ENCODE measurements around the gene RSRC2. TPM values are rescaled to one million over a fixed set of nuclear protein-coding genes. Genes with fewer than 3 reads are reported as not detected.
A peak's percentile ranks its signal among the peaks of the same experiment; 100 is the strongest.
"Not testable (repeated sequence)": the region's sequence is repeated elsewhere in the genome, so short reads cannot be mapped to it uniquely, and the experiment has no call there.

Gene RSRC2
- total RNA-seq (2014; rRNA removed) (87.3 and 105 TPM in 2 replicates), Bru-seq, nascent RNA (percentile 98 among the genes with signal in this experiment), BruChase-seq, experiment 1, labeled RNA remaining after a 6-hour chase (percentile 97 among the genes with signal in this experiment), BruChase-seq, experiment 2, labeled RNA remaining after a 2-hour chase (percentile 97 among the genes with signal in this experiment)
- long read RNA-seq, transcript RSRC2-201 (10 exons, 3,520 nt), result major isoform, 31 of 122 reads
- long read RNA-seq, partial matches to known transcripts, result 28 of 122 reads
- long read RNA-seq, other reads (novel, unspliced or antisense), result 61 of 122 reads

- DNase-seq, result peak; percentile 100
- Histone ChIP-seq H3K27me3 (ENCODE audit: low read length) (no peaks in the 10 kb centered on the region), H3K9me2 (replicated peaks; ENCODE audit: low read length) (no peaks in the 10 kb centered on the region), H3F3A (ENCODE audit: low read length, unreplicated experiment) (no peaks in the 10 kb centered on the region), H3K9me3 (ENCODE audit: low read length) (no peaks in the 10 kb centered on the region), H3K27ac (ENCODE audit: low read length) (peak within 1 kb of the TSS; percentile 86), H3K9ac (ENCODE audit: low read length) (peak within 1 kb of the TSS; percentile 95), H3K4me2 (ENCODE audit: low read length) (peak within 1 kb of the TSS; percentile 92), H2AFZ (ENCODE audit: low read length) (peak within 1 kb of the TSS; percentile 85), H3K79me2 (ENCODE audit: low read length) (peaks cover 92% of the 10 kb centered on the region), H3K4me3 (ENCODE audit: low read length) (peak within 1 kb of the TSS; percentile 95), H3K36me3 (ENCODE audit: low read depth, low read length) (peaks cover 44% of the 10 kb centered on the region), H3K4me1 (ENCODE audit: insufficient read depth, low read length) (peaks cover 26% of the 10 kb centered on the region), H4K20me1 (ENCODE audit: low read length) (peaks cover 41% of the 10 kb centered on the region)
- CTCF ChIA-PET, result interaction anchor here (0.6 kb wide), 1 partner anchor 105 kb away, joined by 4 read pairs; the partner anchor contains the start of gene CLIP1
- BruUV-seq (replicated peaks), result no TSS peak
- POLR2A ChIA-PET (ENCODE audit: unreplicated experiment), result interaction anchor here (0.5 to 0.7 kb wide), 6 partner anchors 9 to 817 kb away, joined by 3 to 10 read pairs (median 4); no protein-coding TSS in a partner anchor
- intact Hi-C loops (cut with micrococcal nuclease), result loop anchor here (1.0 to 10.0 kb wide), 6 partner anchors 26 to 532 kb away; partner anchors contain the start of genes DENR and DIABLO
- TF ChIP-seq EZH2 (IDR thresholded peaks at IDR 0.05; ENCODE audit: low read length, unreplicated experiment) (no peak), EZH2phosphoT487 (IDR thresholded peaks at IDR 0.05; ENCODE audit: borderline replicate concordance, low read length) (no peak), CTCF (conservative IDR thresholded peaks at IDR 0.05; ENCODE audit: low read depth, low read length) (no peak)
- ATAC-seq, result peak; percentile 92
Observed at GRCh38 chr12:122526683-122527477, at the start of gene RSRC2, which contains the start of gene KNTC1. RSRC2 (minus strand) TSS chr12:122526936; CDS start chr12:122526853, 83 bp downstream. KNTC1 (plus strand) TSS chr12:122527249; CDS start chr12:122530064, 2,815 bp downstream.

GRCh38 chr12:122571821-122572220, 45.1 kb upstream of the RSRC2 start:
- no peak for TF ChIP-seq CTCF (conservative IDR thresholded peaks at IDR 0.05; ENCODE audit: low read depth, low read length)
- TF ChIP-seq EZH2 (IDR thresholded peaks at IDR 0.05; ENCODE audit: low read length, unreplicated experiment), result no peak
- TF ChIP-seq EZH2phosphoT487 (IDR thresholded peaks at IDR 0.05; ENCODE audit: borderline replicate concordance, low read length), result no peak
- no peaks in the 10 kb centered on the region for H4K20me1 ChIP-seq (ENCODE audit: low read length)
- DNase-seq (no peak), ATAC-seq (no peak)
- no peak overlapping the region for H3K9ac ChIP-seq (ENCODE audit: low read length)
- H3K79me2 ChIP-seq (ENCODE audit: low read length), result no peaks in the 10 kb centered on the region
- no TSS peak for BruUV-seq (replicated peaks)
- H3K4me1 ChIP-seq (ENCODE audit: insufficient read depth, low read length), result peaks cover 10% of the 10 kb centered on the region
- no peak overlapping the region for H3K4me2 ChIP-seq (ENCODE audit: low read length)
- no peaks in the 10 kb centered on the region for H3K9me3 ChIP-seq (ENCODE audit: low read length)
- intact Hi-C loops (cut with micrococcal nuclease), result no loop called here
- H3K36me3 ChIP-seq (ENCODE audit: low read depth, low read length), result peaks cover 58% of the 10 kb centered on the region
- POLR2A ChIA-PET (ENCODE audit: unreplicated experiment), result no interaction called here
- no peaks in the 10 kb centered on the region for H3K27me3 ChIP-seq (ENCODE audit: low read length)
- H2AFZ ChIP-seq (ENCODE audit: low read length), result no peak overlapping the region
- H3F3A ChIP-seq (ENCODE audit: low read length, unreplicated experiment), result no peaks in the 10 kb centered on the region
- CTCF ChIA-PET, result no interaction called here
- H3K4me3 ChIP-seq (ENCODE audit: low read length), result no peak overlapping the region
- no peaks in the 10 kb centered on the region for H3K9me2 ChIP-seq (replicated peaks; ENCODE audit: low read length)
- no peak overlapping the region for H3K27ac ChIP-seq (ENCODE audit: low read length)

GRCh38 chr12:122570006-122570405, 43.3 kb upstream of the RSRC2 start:
- ATAC-seq (peak; percentile 58; the same call in 1 of the 2 replicates), DNase-seq (peak; percentile 42)
- H3F3A ChIP-seq (ENCODE audit: low read length, unreplicated experiment); H3K9me2 ChIP-seq (replicated peaks; ENCODE audit: low read length); H3K4me2 ChIP-seq (ENCODE audit: low read length); H3K4me3 ChIP-seq (ENCODE audit: low read length); H3K9ac ChIP-seq (ENCODE audit: low read length); POLR2A ChIA-PET (ENCODE audit: unreplicated experiment); BruUV-seq (replicated peaks); H3K9me3 ChIP-seq (ENCODE audit: low read length); CTCF ChIA-PET; H3K79me2 ChIP-seq (ENCODE audit: low read length); H2AFZ ChIP-seq (ENCODE audit: low read length); H4K20me1 ChIP-seq (ENCODE audit: low read length); intact Hi-C loops (cut with micrococcal nuclease); H3K27me3 ChIP-seq (ENCODE audit: low read length): not testable (repeated sequence)
- Histone ChIP-seq H3K36me3 (ENCODE audit: low read depth, low read length) (peaks cover 45% of the 10 kb centered on the region), H3K27ac (ENCODE audit: low read length) (peak overlapping the region; percentile 0; the same call in 1 of the 2 replicates), H3K4me1 (ENCODE audit: insufficient read depth, low read length) (peaks cover 10% of the 10 kb centered on the region)

Measured in PC-3 (cell line).